GM19328 (cell line): Measurements from ENCODE around the gene AP1B1.

Source experiments
- ATAC-seq: cut with Tn5 transposase; IDR thresholded peaks from one replicate; pipeline ENCODE4 v1.9.1; 2021; ENCODE audit warnings: mild to moderate bottlenecking, moderate library complexity; ENCODE audit not compliant: unreplicated experiment

The AP1B1 gene

GRCh38 chr22:29314537-29315285 is 73.7 kb downstream of the AP1B1 start:
- ATAC-seq, result no peak

DNA sequence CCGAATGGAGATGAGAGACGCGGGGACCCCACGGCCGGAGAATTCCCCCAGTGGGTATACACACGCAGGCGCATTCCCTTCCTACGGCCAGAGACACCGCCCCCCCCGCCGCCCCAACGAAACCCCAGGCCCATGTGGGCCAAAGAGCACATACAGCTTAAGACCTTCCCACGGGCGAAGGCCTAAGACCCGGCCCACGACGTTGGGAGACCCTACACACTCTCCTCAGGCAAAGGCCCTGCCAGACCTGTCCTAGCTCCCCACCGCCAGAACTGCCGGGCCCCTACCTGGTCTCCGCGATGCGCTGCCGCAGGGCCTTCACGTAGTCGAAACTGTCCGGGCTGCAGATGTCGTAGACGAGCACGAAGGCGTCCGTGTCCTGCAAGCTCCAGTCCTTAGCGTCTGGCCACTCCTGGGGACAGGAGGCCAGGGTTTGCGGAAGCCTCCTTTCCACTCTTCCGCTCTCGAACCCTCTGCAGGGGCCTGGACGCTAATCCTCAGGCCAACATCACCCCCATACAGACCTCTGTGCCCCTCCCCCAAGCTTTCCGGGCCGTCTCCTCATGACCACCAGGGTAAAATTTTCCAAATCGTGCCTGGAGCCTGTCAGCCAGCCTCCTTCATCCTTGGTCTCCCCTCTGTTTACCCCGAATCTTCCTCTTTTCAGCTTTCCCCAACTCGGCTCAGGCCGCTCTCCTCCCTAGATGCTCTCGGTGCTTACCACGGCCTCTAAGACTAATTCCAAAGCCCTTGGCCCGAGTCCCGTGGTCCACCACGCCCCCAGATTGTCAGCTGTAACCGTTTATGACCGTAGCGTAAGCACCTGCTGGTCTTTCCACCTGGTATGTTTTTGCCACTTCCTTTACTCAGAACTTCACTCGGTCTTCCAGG is 74.5 kb downstream of the AP1B1 start:
- no peak for ATAC-seq

DNA sequence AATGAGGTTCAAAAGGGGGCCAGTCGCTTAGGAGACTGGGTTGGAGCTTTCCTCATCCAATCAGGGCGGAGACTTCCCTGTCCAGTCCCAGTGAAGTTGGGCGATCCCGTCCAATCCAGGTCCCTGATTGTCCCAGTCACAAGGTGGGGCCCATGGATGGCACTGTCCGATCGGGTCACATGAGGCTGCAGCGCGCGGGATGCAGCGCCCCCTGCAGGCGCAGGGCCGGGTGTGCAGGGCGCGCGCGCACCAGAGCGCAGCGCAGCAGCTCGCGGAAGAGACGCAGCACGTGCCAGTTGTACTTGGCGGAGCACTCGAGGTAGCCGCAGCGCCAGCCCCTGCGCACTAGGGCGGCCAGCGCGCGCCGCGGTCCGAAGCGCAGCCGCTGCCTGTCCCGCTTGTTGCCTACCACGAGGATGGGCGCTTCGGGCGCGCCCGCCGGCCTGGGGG is 75.2 kb downstream of the AP1B1 start:
- ATAC-seq, result no peak

- ATAC-seq, result no peak
These were observed 75.9 kb downstream of the AP1B1 start for GRCh38 chr22:29312218-29313125.

DNA sequence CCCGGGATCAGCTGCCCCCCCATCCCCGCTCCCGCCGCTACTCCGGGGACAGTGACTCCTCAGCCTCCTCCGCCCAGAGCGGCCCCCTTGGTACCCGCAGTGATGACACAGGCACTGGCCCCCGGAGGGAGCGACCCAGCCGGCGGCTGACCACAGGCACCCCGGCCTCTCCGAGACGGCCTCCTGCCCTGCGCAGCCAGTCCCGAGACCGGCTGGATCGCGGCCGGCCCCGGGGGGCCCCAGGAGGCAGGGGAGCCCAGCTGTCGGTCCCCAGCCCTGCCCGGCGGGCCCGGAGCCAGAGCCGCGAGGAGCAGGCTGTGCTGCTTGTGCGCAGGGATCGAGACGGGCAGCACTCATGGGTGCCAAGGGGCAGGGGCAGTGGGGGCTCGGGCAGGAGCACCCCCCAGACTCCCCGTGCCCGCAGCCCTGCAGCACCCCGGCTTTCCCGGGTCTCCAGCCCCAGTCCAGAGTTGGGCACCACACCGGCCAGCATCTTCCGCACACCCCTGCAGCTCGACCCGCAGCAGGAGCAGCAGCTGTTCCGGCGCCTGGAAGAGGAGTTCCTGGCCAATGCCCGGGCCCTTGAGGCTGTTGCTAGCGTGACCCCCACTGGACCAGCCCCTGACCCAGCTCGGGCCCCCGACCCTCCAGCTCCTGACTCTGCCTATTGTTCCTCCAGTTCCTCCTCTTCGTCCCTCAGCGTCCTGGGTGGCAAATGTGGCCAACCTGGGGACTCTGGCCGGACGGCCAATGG is 76.7 kb downstream of the AP1B1 start:
- ATAC-seq, result no peak

DNA sequence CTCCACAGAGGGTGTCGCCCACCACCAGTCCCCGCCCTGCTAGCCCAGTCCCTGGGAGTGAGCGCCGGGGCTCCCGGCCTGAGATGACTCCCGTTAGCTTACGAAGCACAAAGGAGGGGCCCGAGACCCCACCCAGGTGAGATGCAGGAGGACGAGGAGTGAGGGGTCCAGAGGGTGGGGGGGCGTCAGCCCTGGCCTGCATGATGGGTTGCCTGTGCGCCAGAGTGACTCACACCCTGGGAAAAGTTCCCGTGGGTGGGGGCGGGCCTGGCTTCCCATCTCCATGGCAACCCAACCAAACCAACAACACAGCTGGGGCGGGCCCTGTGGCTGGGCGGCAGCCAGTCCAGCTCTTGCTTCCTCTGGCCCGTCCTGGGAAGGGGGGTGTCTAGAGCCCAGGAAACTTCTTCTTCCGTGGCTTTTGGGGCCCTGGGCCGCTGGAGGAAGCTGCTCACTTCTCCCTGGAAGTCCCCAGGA is 77.5 kb downstream of the AP1B1 start:
- no peak for ATAC-seq

- ATAC-seq, result no peak
These were observed 78.1 kb downstream of the AP1B1 start for GRCh38 chr22:29310065-29310862.

DNA sequence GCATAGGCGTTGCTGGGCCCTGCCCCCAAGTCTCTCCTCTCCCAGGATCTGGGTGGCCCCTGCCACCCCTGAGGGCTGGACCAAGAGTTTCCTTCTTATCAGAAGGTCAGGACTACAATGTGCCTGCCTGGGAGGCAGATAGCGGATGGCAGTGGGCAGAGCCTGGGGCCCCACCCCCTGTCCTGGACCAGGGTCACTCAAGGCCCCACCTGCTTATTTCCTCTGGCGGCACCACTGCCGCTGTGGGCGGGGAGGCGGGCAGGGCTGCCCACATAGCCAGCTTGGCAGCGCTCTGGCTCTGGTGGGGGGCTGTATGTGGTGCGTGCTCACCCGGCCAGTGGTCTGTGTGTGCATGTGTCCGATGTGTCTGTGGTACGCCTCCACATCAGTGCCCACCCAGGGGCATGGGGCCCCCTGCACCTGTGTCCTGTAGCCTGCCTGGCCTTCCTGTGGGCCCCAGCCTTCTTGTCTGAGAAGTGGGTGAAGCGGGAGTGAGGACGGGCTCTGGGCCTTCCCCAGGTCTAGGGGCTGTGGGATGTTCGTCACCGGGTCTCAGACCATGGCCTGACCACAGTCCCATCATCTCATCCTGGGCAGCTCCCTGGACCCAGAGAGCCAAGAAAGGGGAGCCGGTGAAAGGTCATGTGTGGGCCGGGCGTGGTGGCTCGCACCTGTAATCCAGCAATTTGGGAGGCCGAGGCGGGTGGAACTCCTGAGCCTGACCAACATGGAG is 78.9 kb downstream of the AP1B1 start:
- ATAC-seq, result no peak

- ATAC-seq, result no peak
These were observed 79.5 kb downstream of the AP1B1 start for GRCh38 chr22:29308791-29309262.

- ATAC-seq, result no peak
These were observed 80.1 kb downstream of the AP1B1 start for GRCh38 chr22:29308148-29308790.

GRCh38 chr22:29307596-29308147 is 80.7 kb downstream of the AP1B1 start:
- no peak for ATAC-seq

GRCh38 chr22:29306835-29307595 is 81.4 kb downstream of the AP1B1 start:
- no peak for ATAC-seq

- ATAC-seq, result no peak
These were observed 82.1 kb downstream of the AP1B1 start, which contains the start of gene GAS2L1 for GRCh38 chr22:29306175-29306834. Gene GAS2L1, plus strand, starts transcription at chr22:29306650. Its CDS starts 1,456 bp downstream, at chr22:29308106.

GRCh38 chr22:29305836-29306174 is 82.6 kb downstream of the AP1B1 start:
- no peak for ATAC-seq

- no peak for ATAC-seq
These were observed 85.5 kb downstream of the AP1B1 start for GRCh38 chr22:29302681-29303465.

- no peak for ATAC-seq
These were observed 86.0 kb downstream of the AP1B1 start for GRCh38 chr22:29302402-29302680.
